MM.1S (cell line): ENCODE results near the gene C2CD3.

Experiments
- EZH2phosphoT487 ChIP-seq: fragments of 300-600 bp; sonication (generic); IDR thresholded peaks from 2 replicates; pipeline ENCODE4 v1.6.1; 2018; ENCODE audit warnings: antibody characterized with exemption, low read length
- TF ChIP-seq, protein P1 (sequence below): fragments of 300-600 bp; sonication (generic); IDR thresholded peaks from 2 replicates; pipeline ENCODE4 v1.5.1; 2016; ENCODE audit warnings: antibody characterized with exemption, low read length, mixed read lengths

GRCh38 chr11:74072286-74072685 lies 98.5 kb downstream of the C2CD3 start:
- TF ChIP-seq EZH2phosphoT487, result no peak
- TF ChIP-seq, protein P1, sequence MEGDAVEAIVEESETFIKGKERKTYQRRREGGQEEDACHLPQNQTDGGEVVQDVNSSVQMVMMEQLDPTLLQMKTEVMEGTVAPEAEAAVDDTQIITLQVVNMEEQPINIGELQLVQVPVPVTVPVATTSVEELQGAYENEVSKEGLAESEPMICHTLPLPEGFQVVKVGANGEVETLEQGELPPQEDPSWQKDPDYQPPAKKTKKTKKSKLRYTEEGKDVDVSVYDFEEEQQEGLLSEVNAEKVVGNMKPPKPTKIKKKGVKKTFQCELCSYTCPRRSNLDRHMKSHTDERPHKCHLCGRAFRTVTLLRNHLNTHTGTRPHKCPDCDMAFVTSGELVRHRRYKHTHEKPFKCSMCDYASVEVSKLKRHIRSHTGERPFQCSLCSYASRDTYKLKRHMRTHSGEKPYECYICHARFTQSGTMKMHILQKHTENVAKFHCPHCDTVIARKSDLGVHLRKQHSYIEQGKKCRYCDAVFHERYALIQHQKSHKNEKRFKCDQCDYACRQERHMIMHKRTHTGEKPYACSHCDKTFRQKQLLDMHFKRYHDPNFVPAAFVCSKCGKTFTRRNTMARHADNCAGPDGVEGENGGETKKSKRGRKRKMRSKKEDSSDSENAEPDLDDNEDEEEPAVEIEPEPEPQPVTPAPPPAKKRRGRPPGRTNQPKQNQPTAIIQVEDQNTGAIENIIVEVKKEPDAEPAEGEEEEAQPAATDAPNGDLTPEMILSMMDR, result no peak
